HEK293T (cell line): ENCODE results near the gene C11orf58.

Experiments used
- ARNT ChIP-seq: fragments of 450-650 bp; IDR thresholded peaks from 2 replicates; pipeline ENCODE4 v1.6.1; 2017; ENCODE audit warnings: mild to moderate bottlenecking
- BHLHE40 ChIP-seq: fragments of 450-650 bp; IDR thresholded peaks from 2 replicates; pipeline ENCODE4 v1.6.1; 2016; ENCODE audit warnings: mild to moderate bottlenecking, moderate library complexity, borderline replicate concordance
- ELF4 ChIP-seq: fragments of 450-650 bp; IDR thresholded peaks from 2 replicates; pipeline ENCODE4 v1.6.1; 2017; ENCODE audit warnings: antibody characterized with exemption
- FOXA1 ChIP-seq: fragments of 450-650 bp; IDR thresholded peaks from 2 replicates; pipeline ENCODE4 v1.6.1; 2016; ENCODE audit warnings: mild to moderate bottlenecking
- FOXK2 ChIP-seq: fragments of 450-650 bp; IDR thresholded peaks from 2 replicates; pipeline ENCODE4 v1.6.1; 2016; ENCODE audit warnings: mild to moderate bottlenecking
- FOXM1 ChIP-seq: fragments of 450-650 bp; IDR thresholded peaks from 2 replicates; pipeline ENCODE4 v1.6.1; 2017; ENCODE audit warnings: mild to moderate bottlenecking, borderline replicate concordance
- L3MBTL2 ChIP-seq: fragments of 450-650 bp; conservative IDR thresholded peaks from 2 replicates; pipeline ENCODE4 v1.6.1; 2016; ENCODE audit warnings: mild to moderate bottlenecking
- NFRKB ChIP-seq: fragments of 450-650 bp; IDR thresholded peaks from 2 replicates; pipeline ENCODE4 v1.6.1; 2016; ENCODE audit warnings: mild to moderate bottlenecking, moderate library complexity
- SP1 ChIP-seq: fragments of 450-650 bp; IDR thresholded peaks from 2 replicates; pipeline ENCODE4 v1.6.1; 2017
- SUZ12 ChIP-seq: fragments of 450-650 bp; IDR thresholded peaks from 2 replicates; pipeline ENCODE4 v1.6.1; 2016; ENCODE audit warnings: mild to moderate bottlenecking
- TARDBP ChIP-seq: fragments of 450-650 bp; IDR thresholded peaks from 2 replicates; pipeline ENCODE4 v1.6.1; 2016
- ZNF384 ChIP-seq: fragments of 450-650 bp; IDR thresholded peaks from 2 replicates; pipeline ENCODE4 v1.6.1; 2016

GRCh38 chr11:16787035-16787742 is 48.7 kb downstream of the C11orf58 start:
- TF ChIP-seq FOXK2 (no peak), SUZ12 (no peak), SP1 (no peak), NFRKB (no peak), TARDBP (no peak), BHLHE40 (no peak), L3MBTL2 (no peak), FOXM1 (no peak), ELF4 (no peak), FOXA1 (no peak), ARNT (no peak), ZNF384 (no peak)
